H9 (cell line): ENCODE results near the gene PTOV1. TPM values are rescaled to one million over a fixed set of nuclear protein-coding genes. Genes with fewer than 3 reads are reported as not detected.
A peak's percentile ranks its signal among the peaks of the same experiment; 100 is the strongest.

Source experiments
- DNase-seq: peaks from one replicate; pipeline ENCODE4 v3.0.0-alpha.2; 2017
- H2AFZ ChIP-seq: one replicate; pipeline ENCODE4 v1.6.1; 2013; ENCODE audit warnings: mild to moderate bottlenecking, low read length, control low read depth, moderate library complexity
- H2AK5ac ChIP-seq: 2 replicates; pipeline ENCODE4 v1.6.1; 2013; ENCODE audit warnings: low read length, control low read depth, mixed read lengths; ENCODE audit not compliant: insufficient read length
- H2BK120ac ChIP-seq: one replicate; pipeline ENCODE4 v1.6.1; 2013; ENCODE audit warnings: low read depth, mild to moderate bottlenecking, low read length, control low read depth, inconsistent platforms; ENCODE audit not compliant: poor library complexity, severe bottlenecking
- H2BK12ac ChIP-seq: 2 replicates; pipeline ENCODE4 v1.6.1; 2013; ENCODE audit warnings: low read length, control low read depth, mixed read lengths, low read depth; ENCODE audit not compliant: insufficient read length
- H2BK15ac ChIP-seq: 2 replicates; pipeline ENCODE4 v1.6.1; 2013; ENCODE audit warnings: low read depth, low read length, control low read depth
- H2BK20ac ChIP-seq: one replicate; pipeline ENCODE4 v1.6.1; 2013; ENCODE audit warnings: low read depth, mild to moderate bottlenecking, low read length, control low read depth, inconsistent platforms; ENCODE audit not compliant: poor library complexity, severe bottlenecking
- H2BK5ac ChIP-seq: 2 replicates; pipeline ENCODE4 v1.6.1; 2013; ENCODE audit warnings: low read length, control low read depth, mixed read lengths; ENCODE audit not compliant: insufficient read length
- H3K14ac ChIP-seq: 2 replicates; pipeline ENCODE4 v1.6.1; 2013; ENCODE audit warnings: low read length, control low read depth; ENCODE audit not compliant: insufficient read depth
- H3K18ac ChIP-seq: 2 replicates; pipeline ENCODE4 v1.6.1; 2013; ENCODE audit warnings: low read depth, mild to moderate bottlenecking, mixed read lengths, low read length, control low read depth; ENCODE audit not compliant: insufficient read length
- H3K23ac ChIP-seq: 2 replicates; pipeline ENCODE4 v1.6.1; 2013; ENCODE audit warnings: low read length, control low read depth, mixed read lengths, low read depth; ENCODE audit not compliant: insufficient read length
- H3K23me2 ChIP-seq: 2 replicates; pipeline ENCODE4 v1.6.1; 2013; ENCODE audit warnings: low read depth, mild to moderate bottlenecking, mixed read lengths, low read length, control low read depth; ENCODE audit not compliant: insufficient read length, poor library complexity, severe bottlenecking
- H3K27ac ChIP-seq: 2 replicates; pipeline ENCODE4 v1.5.1; 2013; ENCODE audit warnings: low read length, control low read depth, mixed read lengths, low read depth; ENCODE audit not compliant: insufficient read length
- H3K27me3 ChIP-seq: 2 replicates; pipeline ENCODE4 v1.6.1; 2013; ENCODE audit warnings: low read length, control low read depth, inconsistent platforms; ENCODE audit not compliant: insufficient read depth
- H3K4ac ChIP-seq: 2 replicates; pipeline ENCODE4 v1.6.1; 2013; ENCODE audit warnings: low read depth, mild to moderate bottlenecking, control low read depth, inconsistent platforms, low read length, moderate library complexity
- H3K4me1 ChIP-seq: 2 replicates; pipeline ENCODE4 v1.6.1; 2013; ENCODE audit warnings: low read length, control low read depth, inconsistent platforms; ENCODE audit not compliant: insufficient read depth
- H3K4me2 ChIP-seq: 2 replicates; pipeline ENCODE4 v1.6.1; 2013; ENCODE audit warnings: low read length, control low read depth, mixed read lengths; ENCODE audit not compliant: insufficient read length, insufficient read depth
- H3K56ac ChIP-seq: 2 replicates; pipeline ENCODE4 v1.6.1; 2013; ENCODE audit warnings: low read depth, mild to moderate bottlenecking, mixed read lengths, low read length, control low read depth; ENCODE audit not compliant: insufficient read length
- H3K79me1 ChIP-seq: 2 replicates; pipeline ENCODE4 v1.6.1; 2013; ENCODE audit warnings: low read depth, mild to moderate bottlenecking, moderate library complexity, low read length, control low read depth, inconsistent platforms; ENCODE audit not compliant: insufficient read depth, poor library complexity, severe bottlenecking
- H3K79me2 ChIP-seq: 2 replicates; pipeline ENCODE4 v1.6.1; 2013; ENCODE audit warnings: low read length, control low read depth, inconsistent platforms; ENCODE audit not compliant: insufficient read depth
- H3K9ac ChIP-seq: 2 replicates; pipeline ENCODE4 v1.6.1; 2013; ENCODE audit warnings: low read length, control low read depth, mixed read lengths; ENCODE audit not compliant: insufficient read length; ENCODE audit errors: extremely low read depth
- H3K9me3 ChIP-seq: one replicate; pipeline ENCODE4 v1.6.1; 2013; ENCODE audit warnings: low read depth, low read length, inconsistent platforms; ENCODE audit not compliant: control insufficient read depth
- H3T11ph ChIP-seq: one replicate; pipeline ENCODE4 v1.6.1; 2013; ENCODE audit warnings: mild to moderate bottlenecking, low read length, control low read depth, inconsistent platforms
- H4K20me1 ChIP-seq: one replicate; pipeline ENCODE4 v1.6.1; 2013; ENCODE audit not compliant: control insufficient read depth, insufficient read length, insufficient read depth
- H4K5ac ChIP-seq: 2 replicates; pipeline ENCODE4 v1.6.1; 2013; ENCODE audit warnings: low read depth, mild to moderate bottlenecking, mixed read lengths, low read length, control low read depth; ENCODE audit not compliant: insufficient read length
- H4K8ac ChIP-seq: replicated peaks from 2 replicates; pipeline ENCODE4 v1.6.1; 2013; ENCODE audit warnings: low read length, control low read depth, mixed read lengths, low read depth; ENCODE audit not compliant: insufficient read length
- H4K91ac ChIP-seq: 2 replicates; pipeline ENCODE4 v1.6.1; 2013; ENCODE audit warnings: low read depth, mild to moderate bottlenecking, moderate library complexity, mixed read lengths, low read length, control low read depth; ENCODE audit not compliant: insufficient read length
- H3K27ac Mint-ChIP-seq, 3 experiments: 2 replicates in 2 of 3; 3 replicates in 1 of 3; pipeline ENCODE4 v1.8.0; 2020 to 2021; ENCODE audit warnings: mixed read lengths in 3 of 3, mild to moderate bottlenecking in 1 of 3, moderate library complexity in 1 of 3
- H3K27me3 Mint-ChIP-seq: 2 replicates; pipeline ENCODE4 v1.8.0; 2021; ENCODE audit warnings: low read depth, mild to moderate bottlenecking, moderate library complexity, mixed read lengths
- H3K36me3 Mint-ChIP-seq, 3 experiments: 2 replicates in 2 of 3; 3 replicates in 1 of 3; pipeline ENCODE4 v1.8.0; 2020 to 2021; ENCODE audit warnings: low read depth in 3 of 3, mixed read lengths in 3 of 3; ENCODE audit not compliant: insufficient read depth in 1 of 3
- H3K4me1 Mint-ChIP-seq, 2 experiments: 2 replicates each; pipeline ENCODE4 v1.8.0; 2020; ENCODE audit warnings: mixed read lengths in 2 of 2
- H3K4me3 Mint-ChIP-seq, 2 experiments: 2 replicates in 1 of 2; 3 replicates in 1 of 2; pipeline ENCODE4 v1.8.0; 2020 to 2021; ENCODE audit warnings: mild to moderate bottlenecking in 2 of 2, mixed read lengths in 2 of 2, moderate library complexity in 1 of 2
- H3K9me3 Mint-ChIP-seq, 2 experiments: 2 replicates in 1 of 2; 3 replicates in 1 of 2; pipeline ENCODE4 v1.8.0; 2020; ENCODE audit warnings: mild to moderate bottlenecking in 2 of 2, mixed read lengths in 2 of 2, moderate library complexity in 1 of 2
- WGBS: extraction: QIAGEN DNeasy Blood & Tissue Kit; methylation state at CpG from one replicate; pipeline ENCODE4 v1.1.7; 2013; ENCODE audit warnings: missing lambda C conversion rate, low lambda C conversion rate, mixed read lengths; ENCODE audit not compliant: insufficient read length; ENCODE audit errors: extremely low coverage; 5-methylcytosine and 5-hydroxymethylcytosine counted together
- total RNA-seq: library from RNA; stranded (reverse); gene quantifications from 2 replicates; pipeline ENCODE4 v1.2.1, GENCODE V29; 2021
- TF ChIP-seq, protein P1 (sequence below): fragments of 200-600 bp; sonication (generic); conservative IDR thresholded peaks from 3 replicates; pipeline ENCODE4 v1.8.0; 2021; ENCODE audit warnings: antibody characterized with exemption, mild to moderate bottlenecking

PTOV1 gene
- total RNA-seq, 1 experiment from 2014 or later = 309 TPM

DNA sequence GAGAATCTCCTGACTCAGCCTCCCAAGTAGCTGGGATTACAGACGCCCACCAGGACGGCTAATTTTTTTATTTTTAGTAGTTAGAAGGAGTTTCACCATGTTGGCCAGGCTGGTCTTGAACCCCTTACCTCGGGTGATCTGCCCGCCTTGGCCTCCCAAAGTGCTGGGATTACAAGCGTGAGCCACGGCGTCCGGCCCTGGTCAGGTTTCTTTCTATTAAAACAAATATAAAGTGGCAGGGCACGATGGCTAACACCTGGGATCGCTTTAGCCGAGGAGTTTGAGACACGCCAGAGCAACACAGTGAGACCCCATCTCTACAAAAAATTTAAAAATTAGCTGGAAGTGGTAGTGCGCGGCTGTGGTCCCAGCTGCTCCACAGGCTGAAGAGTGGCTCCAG, 34.4 kb upstream of the PTOV1 start:
- TF ChIP-seq, protein P1, sequence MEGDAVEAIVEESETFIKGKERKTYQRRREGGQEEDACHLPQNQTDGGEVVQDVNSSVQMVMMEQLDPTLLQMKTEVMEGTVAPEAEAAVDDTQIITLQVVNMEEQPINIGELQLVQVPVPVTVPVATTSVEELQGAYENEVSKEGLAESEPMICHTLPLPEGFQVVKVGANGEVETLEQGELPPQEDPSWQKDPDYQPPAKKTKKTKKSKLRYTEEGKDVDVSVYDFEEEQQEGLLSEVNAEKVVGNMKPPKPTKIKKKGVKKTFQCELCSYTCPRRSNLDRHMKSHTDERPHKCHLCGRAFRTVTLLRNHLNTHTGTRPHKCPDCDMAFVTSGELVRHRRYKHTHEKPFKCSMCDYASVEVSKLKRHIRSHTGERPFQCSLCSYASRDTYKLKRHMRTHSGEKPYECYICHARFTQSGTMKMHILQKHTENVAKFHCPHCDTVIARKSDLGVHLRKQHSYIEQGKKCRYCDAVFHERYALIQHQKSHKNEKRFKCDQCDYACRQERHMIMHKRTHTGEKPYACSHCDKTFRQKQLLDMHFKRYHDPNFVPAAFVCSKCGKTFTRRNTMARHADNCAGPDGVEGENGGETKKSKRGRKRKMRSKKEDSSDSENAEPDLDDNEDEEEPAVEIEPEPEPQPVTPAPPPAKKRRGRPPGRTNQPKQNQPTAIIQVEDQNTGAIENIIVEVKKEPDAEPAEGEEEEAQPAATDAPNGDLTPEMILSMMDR = no peak
- no peak overlapping the region for H2AFZ ChIP-seq
- H3T11ph ChIP-seq = no peak overlapping the region
- no peaks in the 10 kb centered on the region for H3K27me3 ChIP-seq
- H2BK15ac ChIP-seq = no peak overlapping the region
- no peak overlapping the region for H3K4me2 ChIP-seq
- no peak overlapping the region for H2BK5ac ChIP-seq
- no peak overlapping the region for H3K56ac ChIP-seq
- H2BK20ac ChIP-seq = no peak overlapping the region
- peaks cover 6 to 17% (median 10%) of the 10 kb centered on the region in 3 experiments for H3K36me3 Mint-ChIP-seq
- H4K91ac ChIP-seq = peak overlapping the region; percentile 87
- H3K9me3 Mint-ChIP-seq = no peaks in the 10 kb centered on the region
- H3K9ac ChIP-seq = no peak overlapping the region
- DNase-seq = no peak
- H2BK12ac ChIP-seq = no peak overlapping the region
- H3K23me2 ChIP-seq = peaks cover 10% of the 10 kb centered on the region
- peak overlapping the region; percentile 95 for H3K18ac ChIP-seq
- H3K4ac ChIP-seq = no peak overlapping the region; the same call in 1 of the 2 replicates
- no peak overlapping the region for H4K8ac ChIP-seq
- H3K79me2 ChIP-seq = peaks cover 5% of the 10 kb centered on the region; the same call in 1 of the 2 replicates
- no CpG with 5 or more reads among the region's 14 CpGs for WGBS
- no peak overlapping the region for H3K23ac ChIP-seq
- H4K5ac ChIP-seq = no peak overlapping the region
- H3K27ac Mint-ChIP-seq = 0 out of 7 replicates have a peak overlapping the region, but pooled peaks of 1 of the 3 experiments have one; percentile 15
- H3K4me1 ChIP-seq = peaks cover 6% of the 10 kb centered on the region
- peak overlapping the region; percentile 89 for H2BK120ac ChIP-seq
- H2AK5ac ChIP-seq = no peak overlapping the region
- peak overlapping the region; percentile 74; the same call in 1 of the 2 replicates for H3K14ac ChIP-seq
- H3K4me1 Mint-ChIP-seq = peaks cover 16 to 35% of the 10 kb centered on the region in 2 experiments
- H3K27ac ChIP-seq = no peak overlapping the region
- H4K20me1 ChIP-seq = no peaks in the 10 kb centered on the region
- H3K9me3 ChIP-seq = no peaks in the 10 kb centered on the region
- H3K79me1 ChIP-seq = peaks cover 11% of the 10 kb centered on the region
- H3K4me3 Mint-ChIP-seq = peak overlapping the region in 1 of 2 experiments; percentile 40; a peak in 2 of 5 replicates
- H3K27me3 Mint-ChIP-seq = no peaks in the 10 kb centered on the region
